SK-MEL-5 (cell line): ENCODE results near the gene PARG. TPM values are rescaled to one million over a fixed set of nuclear protein-coding genes. Genes with fewer than 3 reads are reported as not detected.

ENCODE experiments used
- DNase-seq: peaks from one replicate; pipeline ENCODE4 v3.0.0-alpha.2; 2016; ENCODE audit warnings: low read depth, low spot score
- in situ Hi-C: cut with HindIII; loops from 2 replicates; pipeline ENCODE4 v1.10.0; 2016; ENCODE audit warnings: low sequenced_read_pairs, high pct_unique_total_duplicates, low pct_unique_long_range_greater_than_20kb
- total RNA-seq: library from RNA; depleted of rRNA; stranded (reverse); fragments of >200 nt; shearing (Covaris generic); gene quantifications from 2 replicates; pipeline ENCODE4 v1.2.3, GENCODE V29; 2014

PARG gene
- total RNA-seq, 1 experiment from 2014 or later: 18.4 TPM

GRCh38 chr10:49841615-49842332, 100.1 kb downstream of the PARG start:
- in situ Hi-C loops: no loop called here
- no peak for DNase-seq

- in situ Hi-C loops: no loop called here
- no peak for DNase-seq
Observed at GRCh38 chr10:49837685-49838084, 104.1 kb downstream of the PARG start.

- no peak for DNase-seq
- in situ Hi-C loops: no loop called here
Observed at GRCh38 chr10:49837051-49837478, 104.8 kb downstream of the PARG start.

GRCh38 chr10:49834976-49835375, 106.9 kb downstream of the PARG start:
- in situ Hi-C loops: no loop called here
- DNase-seq: no peak

- in situ Hi-C loops: no loop called here
- DNase-seq: no peak
Observed at GRCh38 chr10:49834201-49834600, 107.6 kb downstream of the PARG start.

GRCh38 chr10:49833168-49833567, 108.7 kb downstream of the PARG start:
- no peak for DNase-seq

GRCh38 chr10:49831352-49832035, 110.3 kb downstream of the PARG start:
- in situ Hi-C loops: no loop called here

More at GRCh38 chr10:49833168-49833567, 108.7 kb downstream of the PARG start:
- in situ Hi-C loops: no loop called here

GRCh38 chr10:49830846-49831245, 111.0 kb downstream of the PARG start:
- in situ Hi-C loops: no loop called here
- DNase-seq: no peak

More at GRCh38 chr10:49831352-49832035, 110.3 kb downstream of the PARG start:
- DNase-seq: peak; percentile 8

GRCh38 chr10:49830016-49830415, 111.8 kb downstream of the PARG start:
- DNase-seq: no peak
- in situ Hi-C loops: no loop called here

- no peak for DNase-seq
- in situ Hi-C loops: no loop called here
Observed at GRCh38 chr10:49827297-49827696, 114.5 kb downstream of the PARG start.

- in situ Hi-C loops: no loop called here
- DNase-seq: no peak
Observed at GRCh38 chr10:49819234-49819958, 122.4 kb downstream of the PARG start.

- DNase-seq: no peak
- in situ Hi-C loops: no loop called here
Observed at GRCh38 chr10:49817845-49818244, 124.0 kb downstream of the PARG start.

- DNase-seq: no peak
- in situ Hi-C loops: no loop called here
Observed at GRCh38 chr10:49803988-49804387, 137.8 kb downstream of the PARG start.

- in situ Hi-C loops: no loop called here
- DNase-seq: no peak
Observed at GRCh38 chr10:49798275-49798674, 143.6 kb downstream of the PARG start.

GRCh38 chr10:49791100-49791499, 150.7 kb downstream of the PARG start:
- in situ Hi-C loops: no loop called here
- no peak for DNase-seq

GRCh38 chr10:49784681-49785080, 157.1 kb downstream of the PARG start:
- DNase-seq: no peak

GRCh38 chr10:49783645-49784044, 158.2 kb downstream of the PARG start:
- no peak for DNase-seq
- in situ Hi-C loops: no loop called here

More at GRCh38 chr10:49784681-49785080, 157.1 kb downstream of the PARG start:
- in situ Hi-C loops: no loop called here

GRCh38 chr10:49781247-49781646, 160.6 kb downstream of the PARG start:
- in situ Hi-C loops: no loop called here
- no peak for DNase-seq
